H9 (cell line): ENCODE results near the gene FCAR. TPM values are rescaled to one million over a fixed set of nuclear protein-coding genes. Genes with fewer than 3 reads are reported as not detected.
"Not testable (repeated sequence)": the region's sequence is repeated elsewhere in the genome, so short reads cannot be mapped to it uniquely, and the experiment has no call there.

Experiments
- DNase-seq: peaks from one replicate; pipeline ENCODE4 v3.0.0-alpha.2; 2017
- H2AFZ ChIP-seq: one replicate; pipeline ENCODE4 v1.6.1; 2013; ENCODE audit warnings: mild to moderate bottlenecking, low read length, control low read depth, moderate library complexity
- H2AK5ac ChIP-seq: 2 replicates; pipeline ENCODE4 v1.6.1; 2013; ENCODE audit warnings: low read length, control low read depth, mixed read lengths; ENCODE audit not compliant: insufficient read length
- H2BK120ac ChIP-seq: one replicate; pipeline ENCODE4 v1.6.1; 2013; ENCODE audit warnings: low read depth, mild to moderate bottlenecking, low read length, control low read depth, inconsistent platforms; ENCODE audit not compliant: poor library complexity, severe bottlenecking
- H2BK12ac ChIP-seq: 2 replicates; pipeline ENCODE4 v1.6.1; 2013; ENCODE audit warnings: low read length, control low read depth, mixed read lengths, low read depth; ENCODE audit not compliant: insufficient read length
- H2BK15ac ChIP-seq: 2 replicates; pipeline ENCODE4 v1.6.1; 2013; ENCODE audit warnings: low read depth, low read length, control low read depth
- H2BK20ac ChIP-seq: one replicate; pipeline ENCODE4 v1.6.1; 2013; ENCODE audit warnings: low read depth, mild to moderate bottlenecking, low read length, control low read depth, inconsistent platforms; ENCODE audit not compliant: poor library complexity, severe bottlenecking
- H2BK5ac ChIP-seq: 2 replicates; pipeline ENCODE4 v1.6.1; 2013; ENCODE audit warnings: low read length, control low read depth, mixed read lengths; ENCODE audit not compliant: insufficient read length
- H3K14ac ChIP-seq: 2 replicates; pipeline ENCODE4 v1.6.1; 2013; ENCODE audit warnings: low read length, control low read depth; ENCODE audit not compliant: insufficient read depth
- H3K18ac ChIP-seq: 2 replicates; pipeline ENCODE4 v1.6.1; 2013; ENCODE audit warnings: low read depth, mild to moderate bottlenecking, mixed read lengths, low read length, control low read depth; ENCODE audit not compliant: insufficient read length
- H3K23ac ChIP-seq: 2 replicates; pipeline ENCODE4 v1.6.1; 2013; ENCODE audit warnings: low read length, control low read depth, mixed read lengths, low read depth; ENCODE audit not compliant: insufficient read length
- H3K23me2 ChIP-seq: 2 replicates; pipeline ENCODE4 v1.6.1; 2013; ENCODE audit warnings: low read depth, mild to moderate bottlenecking, mixed read lengths, low read length, control low read depth; ENCODE audit not compliant: insufficient read length, poor library complexity, severe bottlenecking
- H3K27ac ChIP-seq: 2 replicates; pipeline ENCODE4 v1.5.1; 2013; ENCODE audit warnings: low read length, control low read depth, mixed read lengths, low read depth; ENCODE audit not compliant: insufficient read length
- H3K27me3 ChIP-seq: 2 replicates; pipeline ENCODE4 v1.6.1; 2013; ENCODE audit warnings: low read length, control low read depth, inconsistent platforms; ENCODE audit not compliant: insufficient read depth
- H3K4ac ChIP-seq: 2 replicates; pipeline ENCODE4 v1.6.1; 2013; ENCODE audit warnings: low read depth, mild to moderate bottlenecking, control low read depth, inconsistent platforms, low read length, moderate library complexity
- H3K4me1 ChIP-seq: 2 replicates; pipeline ENCODE4 v1.6.1; 2013; ENCODE audit warnings: low read length, control low read depth, inconsistent platforms; ENCODE audit not compliant: insufficient read depth
- H3K4me2 ChIP-seq: 2 replicates; pipeline ENCODE4 v1.6.1; 2013; ENCODE audit warnings: low read length, control low read depth, mixed read lengths; ENCODE audit not compliant: insufficient read length, insufficient read depth
- H3K56ac ChIP-seq: 2 replicates; pipeline ENCODE4 v1.6.1; 2013; ENCODE audit warnings: low read depth, mild to moderate bottlenecking, mixed read lengths, low read length, control low read depth; ENCODE audit not compliant: insufficient read length
- H3K79me1 ChIP-seq: 2 replicates; pipeline ENCODE4 v1.6.1; 2013; ENCODE audit warnings: low read depth, mild to moderate bottlenecking, moderate library complexity, low read length, control low read depth, inconsistent platforms; ENCODE audit not compliant: insufficient read depth, poor library complexity, severe bottlenecking
- H3K79me2 ChIP-seq: 2 replicates; pipeline ENCODE4 v1.6.1; 2013; ENCODE audit warnings: low read length, control low read depth, inconsistent platforms; ENCODE audit not compliant: insufficient read depth
- H3K9ac ChIP-seq: 2 replicates; pipeline ENCODE4 v1.6.1; 2013; ENCODE audit warnings: low read length, control low read depth, mixed read lengths; ENCODE audit not compliant: insufficient read length; ENCODE audit errors: extremely low read depth
- H3K9me3 ChIP-seq: one replicate; pipeline ENCODE4 v1.6.1; 2013; ENCODE audit warnings: low read depth, low read length, inconsistent platforms; ENCODE audit not compliant: control insufficient read depth
- H3T11ph ChIP-seq: one replicate; pipeline ENCODE4 v1.6.1; 2013; ENCODE audit warnings: mild to moderate bottlenecking, low read length, control low read depth, inconsistent platforms
- H4K20me1 ChIP-seq: one replicate; pipeline ENCODE4 v1.6.1; 2013; ENCODE audit not compliant: control insufficient read depth, insufficient read length, insufficient read depth
- H4K5ac ChIP-seq: 2 replicates; pipeline ENCODE4 v1.6.1; 2013; ENCODE audit warnings: low read depth, mild to moderate bottlenecking, mixed read lengths, low read length, control low read depth; ENCODE audit not compliant: insufficient read length
- H4K8ac ChIP-seq: replicated peaks from 2 replicates; pipeline ENCODE4 v1.6.1; 2013; ENCODE audit warnings: low read length, control low read depth, mixed read lengths, low read depth; ENCODE audit not compliant: insufficient read length
- H4K91ac ChIP-seq: 2 replicates; pipeline ENCODE4 v1.6.1; 2013; ENCODE audit warnings: low read depth, mild to moderate bottlenecking, moderate library complexity, mixed read lengths, low read length, control low read depth; ENCODE audit not compliant: insufficient read length
- H3K27ac Mint-ChIP-seq, 3 experiments: 2 replicates in 2 of 3; 3 replicates in 1 of 3; pipeline ENCODE4 v1.8.0; 2020 to 2021; ENCODE audit warnings: mixed read lengths in 3 of 3, mild to moderate bottlenecking in 1 of 3, moderate library complexity in 1 of 3
- H3K27me3 Mint-ChIP-seq: 2 replicates; pipeline ENCODE4 v1.8.0; 2021; ENCODE audit warnings: low read depth, mild to moderate bottlenecking, moderate library complexity, mixed read lengths
- H3K36me3 Mint-ChIP-seq, 3 experiments: 2 replicates in 2 of 3; 3 replicates in 1 of 3; pipeline ENCODE4 v1.8.0; 2020 to 2021; ENCODE audit warnings: low read depth in 3 of 3, mixed read lengths in 3 of 3; ENCODE audit not compliant: insufficient read depth in 1 of 3
- H3K4me1 Mint-ChIP-seq, 2 experiments: 2 replicates each; pipeline ENCODE4 v1.8.0; 2020; ENCODE audit warnings: mixed read lengths in 2 of 2
- H3K4me3 Mint-ChIP-seq, 2 experiments: 2 replicates in 1 of 2; 3 replicates in 1 of 2; pipeline ENCODE4 v1.8.0; 2020 to 2021; ENCODE audit warnings: mild to moderate bottlenecking in 2 of 2, mixed read lengths in 2 of 2, moderate library complexity in 1 of 2
- H3K9me3 Mint-ChIP-seq, 2 experiments: 2 replicates in 1 of 2; 3 replicates in 1 of 2; pipeline ENCODE4 v1.8.0; 2020; ENCODE audit warnings: mild to moderate bottlenecking in 2 of 2, mixed read lengths in 2 of 2, moderate library complexity in 1 of 2
- CTCF ChIP-seq: fragments of 200-600 bp; sonication (generic); conservative IDR thresholded peaks from 3 replicates; pipeline ENCODE4 v1.8.0; 2021; ENCODE audit warnings: antibody characterized with exemption, mild to moderate bottlenecking
- WGBS: extraction: QIAGEN DNeasy Blood & Tissue Kit; methylation state at CpG from one replicate; pipeline ENCODE4 v1.1.7; 2013; ENCODE audit warnings: missing lambda C conversion rate, low lambda C conversion rate, mixed read lengths; ENCODE audit not compliant: insufficient read length; ENCODE audit errors: extremely low coverage; 5-methylcytosine and 5-hydroxymethylcytosine counted together
- long read RNA-seq: library from polyadenylated mRNA; unstranded; transcript quantifications from one replicate; pipeline ENCODE4 v2.0.0, GENCODE V29; 2020
- total RNA-seq: library from RNA; stranded (reverse); gene quantifications from 2 replicates; pipeline ENCODE4 v1.2.1, GENCODE V29; 2021

FCAR gene
- total RNA-seq, result not detected in 2 replicates
- long read RNA-seq, result 0 reads

GRCh38 chr19:54873990-54874389, at the start of gene FCAR:
TSS of gene FCAR (plus strand) at chr19:54874235. CDS start at chr19:54874290, 55 bp downstream.
- no peak for DNase-seq
- H3K4me1 Mint-ChIP-seq, result peaks cover 0 to 4% of the 10 kb centered on the region in 2 experiments; a peak in 2 of 4 replicates
- Histone ChIP-seq H3K4me1 (no peaks in the 10 kb centered on the region), H3K27ac (no peak within 1 kb of the TSS), H3K27me3 (no peaks in the 10 kb centered on the region), H4K91ac (no peak within 1 kb of the TSS), H4K20me1 (no peaks in the 10 kb centered on the region), H3K4ac (no peak within 1 kb of the TSS), H2BK12ac (no peak within 1 kb of the TSS), H3K4me2 (no peak within 1 kb of the TSS), H2BK5ac (no peak within 1 kb of the TSS), H2AK5ac (no peak within 1 kb of the TSS), H2BK120ac (no peak within 1 kb of the TSS), H3K23ac (no peak within 1 kb of the TSS), H3K14ac (no peak within 1 kb of the TSS), H3K9me3 (no peaks in the 10 kb centered on the region), H3K56ac (no peak within 1 kb of the TSS), H4K8ac (no peak within 1 kb of the TSS), H2BK20ac (no peak within 1 kb of the TSS), H3K23me2 (no peaks in the 10 kb centered on the region), H3K18ac (no peak within 1 kb of the TSS), H3K79me2 (no peaks in the 10 kb centered on the region), H2BK15ac (no peak within 1 kb of the TSS), H4K5ac (no peak within 1 kb of the TSS), H3T11ph (no peak within 1 kb of the TSS), H2AFZ (no peak within 1 kb of the TSS), H3K9ac (no peak within 1 kb of the TSS), H3K79me1 (no peaks in the 10 kb centered on the region)
- WGBS, result no CpG with 5 or more reads among the region's 8 CpGs
- peaks cover 0 to 5% (median 0%) of the 10 kb centered on the region in 3 experiments; a peak in 2 of 7 replicates for H3K36me3 Mint-ChIP-seq
- H3K27me3 Mint-ChIP-seq, result peaks cover 27% of the 10 kb centered on the region
- no peak within 1 kb of the TSS for H3K27ac Mint-ChIP-seq
- no peak within 1 kb of the TSS for H3K4me3 Mint-ChIP-seq
- H3K9me3 Mint-ChIP-seq, result peaks cover 48 to 88% of the 10 kb centered on the region in 2 experiments
- TF ChIP-seq CTCF, result no peak

GRCh38 chr19:54824416-54824815, 49.6 kb upstream of the FCAR start:
- H2BK12ac ChIP-seq, H2BK5ac ChIP-seq, H3K79me2 ChIP-seq, H2AK5ac ChIP-seq, H3K4me3 Mint-ChIP-seq, H3K14ac ChIP-seq, H3K9ac ChIP-seq, H2BK20ac ChIP-seq, H3K23ac ChIP-seq, H3K23me2 ChIP-seq, H4K5ac ChIP-seq, H3K79me1 ChIP-seq, H3K4me2 ChIP-seq, H3T11ph ChIP-seq, H3K4me1 Mint-ChIP-seq, H4K91ac ChIP-seq, H3K56ac ChIP-seq, H2AFZ ChIP-seq, H3K4me1 ChIP-seq, H4K20me1 ChIP-seq, H3K27ac ChIP-seq, H4K8ac ChIP-seq, H3K4ac ChIP-seq, H2BK120ac ChIP-seq, H2BK15ac ChIP-seq, H3K27me3 Mint-ChIP-seq, DNase-seq, H3K18ac ChIP-seq, H3K27ac Mint-ChIP-seq, H3K27me3 ChIP-seq: not testable (repeated sequence)
- no CpG with 5 or more reads among the region's 4 CpGs for WGBS
- Mint-ChIP-seq H3K36me3 (peaks cover 0 to 38% (median 16%) of the 10 kb centered on the region in 3 experiments; a peak in 5 of 7 replicates), H3K9me3 (peaks cover 80 to 84% of the 10 kb centered on the region in 2 experiments)
- H3K9me3 ChIP-seq, result peaks cover 32% of the 10 kb centered on the region
